WTC11 (cell line): Measurements from ENCODE around the gene ESRRA. TPM values are rescaled to one million over a fixed set of nuclear protein-coding genes. Genes with fewer than 3 reads are reported as not detected.

Experiments
- ATAC-seq: fragments of 200-7000 bp; cut with Tn5 transposase; 2 replicates; pipeline ENCODE4 v1.10.0; 2021; ENCODE audit warnings: mild to moderate bottlenecking, moderate library complexity
- CTCF ChIA-PET: fragments of 300-600 bp; sonication (Branson Sonifier 250); formaldehyde crosslinking; loops from one replicate; lab custom pipeline; 2021; ENCODE audit warnings: antibody characterized with exemption; lab: Charles Lee
- POLR2A ChIA-PET: fragments of 350-600 bp; sonication (Branson Sonifier 250); formaldehyde crosslinking; loops from one replicate; lab custom pipeline; 2021; ENCODE audit warnings: antibody characterized with exemption; lab: Charles Lee
- DNase-seq: peaks from one replicate; pipeline ENCODE4 v3.0.0; 2021; ENCODE audit warnings: low spot score
- H3K27ac Mint-ChIP-seq: 2 replicates; pipeline ENCODE4 v1.8.0; 2021; ENCODE audit warnings: mixed read lengths
- H3K27me3 Mint-ChIP-seq: 2 replicates; pipeline ENCODE4 v1.8.0; 2021; ENCODE audit warnings: low read depth, mild to moderate bottlenecking, moderate library complexity, mixed read lengths
- H3K36me3 Mint-ChIP-seq: 2 replicates; pipeline ENCODE4 v1.8.0; 2021; ENCODE audit warnings: mixed read lengths
- H3K4me1 Mint-ChIP-seq: 2 replicates; pipeline ENCODE4 v1.8.0; 2022; ENCODE audit warnings: mixed read lengths
- H3K4me3 Mint-ChIP-seq: 2 replicates; pipeline ENCODE4 v1.8.0; 2021; ENCODE audit warnings: mild to moderate bottlenecking, moderate library complexity, mixed read lengths
- H3K9me3 Mint-ChIP-seq: 2 replicates; pipeline ENCODE4 v1.8.0; 2021; ENCODE audit warnings: mixed read lengths
- CREB1 ChIP-seq: sonication (generic); formaldehyde crosslinking; IDR thresholded peaks from 2 replicates; pipeline ENCODE4 v1.8.0; 2023; ENCODE audit warnings: mild to moderate bottlenecking, missing genetic modification reagents
- E2F4 ChIP-seq: sonication (generic); formaldehyde crosslinking; IDR thresholded peaks from 2 replicates; pipeline ENCODE4 v1.8.1; 2022; ENCODE audit warnings: low read depth, mild to moderate bottlenecking, moderate library complexity, missing genetic modification reagents, borderline replicate concordance
- FOXP4 ChIP-seq: sonication (generic); formaldehyde crosslinking; IDR thresholded peaks from 2 replicates; pipeline ENCODE4 v1.8.0; 2022; ENCODE audit warnings: mild to moderate bottlenecking, missing genetic modification reagents
- IRF2 ChIP-seq: sonication (generic); formaldehyde crosslinking; IDR thresholded peaks from 2 replicates; pipeline ENCODE4 v1.8.0; 2022; ENCODE audit warnings: low read depth, missing genetic modification reagents, borderline replicate concordance
- MXD4 ChIP-seq: fragments of 250-450 bp; sonication (Bioruptor Pico); IDR thresholded peaks from 2 replicates; pipeline ENCODE4 v1.8.0; 2021; ENCODE audit warnings: mild to moderate bottlenecking, moderate library complexity, borderline replicate concordance
- NFE2L1 ChIP-seq: sonication (generic); formaldehyde crosslinking; IDR thresholded peaks from 2 replicates; pipeline ENCODE4 v1.8.1; 2023; ENCODE audit warnings: missing genetic modification reagents
- SP1 ChIP-seq: sonication (generic); formaldehyde crosslinking; conservative IDR thresholded peaks from 2 replicates; pipeline ENCODE4 v1.8.1; 2022; ENCODE audit warnings: missing genetic modification reagents
- total RNA-seq: library from RNA; stranded (reverse); gene quantifications from 3 replicates; pipeline ENCODE4 v1.2.3, GENCODE V29; 2021
- TF ChIP-seq, protein P1 (sequence below): sonication (generic); formaldehyde crosslinking; IDR thresholded peaks from 2 replicates; pipeline ENCODE4 v1.8.1; 2023; ENCODE audit warnings: mild to moderate bottlenecking, moderate library complexity, missing genetic modification reagents
- TF ChIP-seq, protein P2 (sequence below): sonication (generic); formaldehyde crosslinking; IDR thresholded peaks from 2 replicates; pipeline ENCODE4 v1.8.1; 2023; ENCODE audit warnings: mild to moderate bottlenecking, missing genetic modification reagents, moderate library complexity
- TF ChIP-seq, protein P3 (sequence below): fragments of 250-450 bp; sonication (Bioruptor Pico); IDR thresholded peaks from 2 replicates; pipeline ENCODE4 v2.1.2; 2022; ENCODE audit warnings: mild to moderate bottlenecking, moderate library complexity
- TF ChIP-seq, protein P4 (sequence below): fragments of 250-450 bp; sonication (Bioruptor Pico); IDR thresholded peaks from 2 replicates; pipeline ENCODE4 v1.9.0; 2021; ENCODE audit warnings: mild to moderate bottlenecking, borderline replicate concordance

The ESRRA gene
- total RNA-seq, 1 experiment from 2014 or later, result 81.9 TPM

DNA sequence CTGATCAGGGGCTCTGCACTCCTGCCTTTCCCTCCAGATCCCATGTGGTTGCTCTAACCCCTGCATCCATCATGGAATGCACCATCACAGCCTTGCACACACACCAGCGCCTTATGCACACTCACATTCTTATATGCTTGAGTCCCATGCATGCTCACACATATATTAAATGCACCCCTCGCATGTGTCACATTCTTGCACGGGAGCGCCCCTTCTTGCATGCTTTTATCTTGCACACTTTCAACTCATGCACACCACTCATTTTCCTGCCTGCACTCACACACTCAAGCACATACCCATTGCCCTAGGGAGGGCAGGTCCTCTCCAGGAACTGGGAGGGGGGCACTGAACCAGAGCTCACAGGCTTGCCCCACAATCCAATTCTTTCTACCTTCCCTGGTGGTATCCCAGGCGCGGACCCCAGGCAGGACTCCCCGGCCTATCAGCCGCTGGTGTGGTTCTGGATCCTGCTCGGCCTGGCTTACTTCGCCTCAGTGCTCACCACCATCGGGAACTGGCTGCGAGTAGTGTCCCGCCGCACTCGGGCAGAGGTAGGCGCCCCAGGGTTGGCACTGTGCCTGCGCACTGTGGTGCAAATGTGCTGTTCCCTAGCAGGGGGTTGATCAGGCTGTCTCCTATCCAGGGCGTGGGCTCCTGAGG, 7.5 kb upstream of the ESRRA start:
- Mint-ChIP-seq H3K4me1 (peaks cover 12% of the 10 kb centered on the region), H3K27ac (no peak overlapping the region), H3K27me3 (peaks cover 92% of the 10 kb centered on the region), H3K9me3 (no peaks in the 10 kb centered on the region), H3K36me3 (no peaks in the 10 kb centered on the region), H3K4me3 (peak overlapping the region; percentile 5; the same call in 1 of the 2 replicates)
- CTCF ChIA-PET, result interaction anchor here (1.1 to 1.9 kb wide), 2 partner anchors 26 to 94 kb away, joined by 3 to 5 read pairs; no protein-coding TSS in a partner anchor
- TF ChIP-seq IRF2 (CRISPR knock-in tag) (no peak), SP1 (CRISPR knock-in tag) (no peak)
- POLR2A ChIA-PET, result no interaction called here
- DNase-seq, result no peak
- no peak for ATAC-seq

DNA sequence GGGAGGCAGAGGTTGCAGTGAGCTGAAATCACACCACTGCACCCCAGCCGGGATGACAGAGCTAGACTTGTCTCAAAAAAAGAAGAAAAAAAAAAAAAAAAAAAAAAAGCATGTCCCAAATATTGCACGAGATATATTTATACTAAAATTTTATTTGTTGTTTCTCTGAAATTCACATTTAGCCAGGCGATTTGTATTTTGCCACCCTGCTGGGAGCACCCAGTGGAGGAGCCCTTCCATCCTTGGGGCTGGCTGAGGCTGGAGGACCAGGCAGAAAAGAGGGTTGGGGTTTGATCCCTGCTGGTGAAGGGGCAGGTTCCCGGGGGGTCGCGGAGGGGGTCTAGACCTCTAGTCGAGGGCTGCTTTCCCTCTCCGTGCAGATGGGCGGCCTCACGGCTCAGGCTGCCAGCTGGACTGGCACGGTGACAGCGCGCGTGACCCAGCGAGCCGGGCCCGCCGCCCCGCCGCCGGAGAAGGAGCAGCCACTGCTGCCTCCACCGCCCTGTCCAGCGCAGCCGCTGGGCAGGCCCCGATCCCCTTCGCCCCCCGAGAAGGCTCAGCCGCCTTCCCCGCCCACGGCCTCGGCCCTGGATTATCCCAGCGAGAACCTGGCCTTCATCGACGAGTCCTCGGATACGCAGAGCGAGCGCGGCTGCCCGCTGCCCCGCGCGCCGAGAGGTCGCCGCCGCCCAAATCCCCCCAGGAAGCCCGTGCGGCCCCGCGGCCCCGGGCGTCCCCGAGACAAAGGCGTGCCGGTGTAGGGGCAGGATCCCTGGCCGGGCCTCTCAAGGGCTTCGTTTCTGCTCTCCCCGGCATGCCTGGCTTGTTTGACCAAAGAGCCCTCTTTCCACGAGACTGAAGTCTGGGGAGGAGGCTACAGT, 6.1 kb upstream of the ESRRA start:
- peak overlapping the region; percentile 82 for H3K4me3 Mint-ChIP-seq
- ATAC-seq, result no peak
- CTCF ChIA-PET, result interaction anchor here (0.6 to 1.3 kb wide), 4 partner anchors 28 to 379 kb away, joined by 3 to 7 read pairs (median 5); no protein-coding TSS in a partner anchor
- peak; percentile 33 for DNase-seq
- TF ChIP-seq, protein P1, sequence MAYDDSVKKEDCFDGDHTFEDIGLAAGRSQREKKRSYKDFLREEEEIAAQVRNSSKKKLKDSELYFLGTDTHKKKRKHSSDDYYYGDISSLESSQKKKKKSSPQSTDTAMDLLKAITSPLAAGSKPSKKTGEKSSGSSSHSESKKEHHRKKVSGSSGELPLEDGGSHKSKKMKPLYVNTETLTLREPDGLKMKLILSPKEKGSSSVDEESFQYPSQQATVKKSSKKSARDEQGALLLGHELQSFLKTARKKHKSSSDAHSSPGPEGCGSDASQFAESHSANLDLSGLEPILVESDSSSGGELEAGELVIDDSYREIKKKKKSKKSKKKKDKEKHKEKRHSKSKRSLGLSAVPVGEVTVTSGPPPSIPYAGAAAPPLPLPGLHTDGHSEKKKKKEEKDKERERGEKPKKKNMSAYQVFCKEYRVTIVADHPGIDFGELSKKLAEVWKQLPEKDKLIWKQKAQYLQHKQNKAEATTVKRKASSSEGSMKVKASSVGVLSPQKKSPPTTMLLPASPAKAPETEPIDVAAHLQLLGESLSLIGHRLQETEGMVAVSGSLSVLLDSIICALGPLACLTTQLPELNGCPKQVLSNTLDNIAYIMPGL (CRISPR knock-in tag), result 0 out of 2 replicates have a peak, but pooled peaks have one; percentile 23
- TF ChIP-seq, protein P2, sequence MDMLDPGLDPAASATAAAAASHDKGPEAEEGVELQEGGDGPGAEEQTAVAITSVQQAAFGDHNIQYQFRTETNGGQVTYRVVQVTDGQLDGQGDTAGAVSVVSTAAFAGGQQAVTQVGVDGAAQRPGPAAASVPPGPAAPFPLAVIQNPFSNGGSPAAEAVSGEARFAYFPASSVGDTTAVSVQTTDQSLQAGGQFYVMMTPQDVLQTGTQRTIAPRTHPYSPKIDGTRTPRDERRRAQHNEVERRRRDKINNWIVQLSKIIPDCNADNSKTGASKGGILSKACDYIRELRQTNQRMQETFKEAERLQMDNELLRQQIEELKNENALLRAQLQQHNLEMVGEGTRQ (CRISPR knock-in tag), result no peak
- TF ChIP-seq E2F4, result 0 out of 2 replicates have a peak, but pooled peaks have one; percentile 23
- no peak for TF ChIP-seq CREB1
- TF ChIP-seq, protein P3, sequence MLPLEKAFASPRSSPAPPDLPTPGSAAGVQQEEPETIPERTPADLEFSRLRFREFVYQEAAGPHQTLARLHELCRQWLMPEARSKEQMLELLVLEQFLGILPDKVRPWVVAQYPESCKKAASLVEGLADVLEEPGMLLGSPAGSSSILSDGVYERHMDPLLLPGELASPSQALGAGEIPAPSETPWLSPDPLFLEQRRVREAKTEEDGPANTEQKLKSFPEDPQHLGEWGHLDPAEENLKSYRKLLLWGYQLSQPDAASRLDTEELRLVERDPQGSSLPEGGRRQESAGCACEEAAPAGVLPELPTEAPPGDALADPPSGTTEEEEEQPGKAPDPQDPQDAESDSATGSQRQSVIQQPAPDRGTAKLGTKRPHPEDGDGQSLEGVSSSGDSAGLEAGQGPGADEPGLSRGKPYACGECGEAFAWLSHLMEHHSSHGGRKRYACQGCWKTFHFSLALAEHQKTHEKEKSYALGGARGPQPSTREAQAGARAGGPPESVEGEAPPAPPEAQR (CRISPR knock-in tag), result no peak
- TF ChIP-seq, all 79 proteins: peak for 2
- Mint-ChIP-seq H3K9me3 (no peaks in the 10 kb centered on the region), H3K4me1 (peaks cover 17% of the 10 kb centered on the region), H3K36me3 (no peaks in the 10 kb centered on the region), H3K27me3 (peaks cover 78% of the 10 kb centered on the region), H3K27ac (no peak overlapping the region)
- POLR2A ChIA-PET, result no interaction called here

DNA sequence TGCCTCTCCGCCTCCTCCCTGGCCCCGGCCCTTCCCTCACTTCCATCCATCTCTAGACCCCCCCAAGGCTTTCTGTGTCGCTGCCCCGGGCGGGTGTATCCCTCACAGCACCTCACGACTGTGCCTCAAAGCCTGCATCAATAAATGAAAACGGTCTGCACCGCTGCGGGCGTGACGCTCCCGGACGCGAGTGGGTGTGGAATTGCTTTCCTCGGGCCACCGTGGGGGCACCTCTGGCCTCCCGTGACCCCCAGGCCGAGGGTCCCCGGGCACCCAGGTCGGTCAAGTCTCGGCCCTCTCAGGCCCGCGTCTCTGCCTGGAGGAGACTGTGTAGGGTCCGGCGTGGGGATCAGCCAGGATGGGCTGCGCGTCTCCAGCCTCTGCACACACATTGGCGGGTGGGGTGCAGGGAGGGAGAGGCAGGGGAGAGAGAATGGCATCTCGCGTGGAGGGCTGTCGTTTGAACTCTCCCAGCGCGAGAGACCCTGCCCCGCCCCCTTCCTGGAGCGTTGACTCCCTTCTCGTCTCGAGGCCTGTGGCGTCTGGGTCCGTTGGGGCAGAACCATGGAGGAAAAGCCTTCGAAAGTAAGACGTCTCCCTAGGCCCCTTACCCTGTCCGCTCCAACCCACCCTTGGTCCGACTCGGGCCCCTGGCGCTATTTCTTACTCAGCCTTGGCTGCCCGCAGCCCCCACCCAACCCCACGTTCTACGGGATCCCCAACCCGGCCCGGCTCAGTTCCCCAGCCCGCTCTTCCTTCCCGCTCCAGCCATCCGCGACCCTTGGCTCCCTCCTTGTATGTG, 5.3 kb upstream of the ESRRA start, which contains the start of gene CATSPERZ:
CATSPERZ (plus strand) TSS at position 512 of the 802 bp plus-strand sequence; CDS start at position 565, 53 bp downstream.
- Mint-ChIP-seq H3K27ac (no peak within 1 kb of the TSS), H3K27me3 (peaks cover 70% of the 10 kb centered on the region), H3K36me3 (no peaks in the 10 kb centered on the region), H3K9me3 (no peaks in the 10 kb centered on the region), H3K4me3 (peak within 1 kb of the TSS; percentile 82), H3K4me1 (peaks cover 19% of the 10 kb centered on the region)
- DNase-seq (peak; percentile 36), ATAC-seq (peak; percentile 4)
- POLR2A ChIA-PET, result interaction anchor here (1.1 to 1.6 kb wide), 5 partner anchors 7 to 73 kb away, joined by 3 to 11 read pairs (median 3); partner anchors contain the start of genes NUDT22 and PRDX5
- CTCF ChIA-PET, result interaction anchor here (0.6 to 5.6 kb wide), 37 partner anchors 10 to 1395 kb away, joined by 3 to 151 read pairs (median 7); partner anchors contain the start of genes BAD, CCDC88B, DNAJC4 and FERMT3
- TF ChIP-seq, protein P1 (CRISPR knock-in tag), result 0 out of 2 replicates have a peak, but pooled peaks have one; percentile 6
- TF ChIP-seq, protein P4, sequence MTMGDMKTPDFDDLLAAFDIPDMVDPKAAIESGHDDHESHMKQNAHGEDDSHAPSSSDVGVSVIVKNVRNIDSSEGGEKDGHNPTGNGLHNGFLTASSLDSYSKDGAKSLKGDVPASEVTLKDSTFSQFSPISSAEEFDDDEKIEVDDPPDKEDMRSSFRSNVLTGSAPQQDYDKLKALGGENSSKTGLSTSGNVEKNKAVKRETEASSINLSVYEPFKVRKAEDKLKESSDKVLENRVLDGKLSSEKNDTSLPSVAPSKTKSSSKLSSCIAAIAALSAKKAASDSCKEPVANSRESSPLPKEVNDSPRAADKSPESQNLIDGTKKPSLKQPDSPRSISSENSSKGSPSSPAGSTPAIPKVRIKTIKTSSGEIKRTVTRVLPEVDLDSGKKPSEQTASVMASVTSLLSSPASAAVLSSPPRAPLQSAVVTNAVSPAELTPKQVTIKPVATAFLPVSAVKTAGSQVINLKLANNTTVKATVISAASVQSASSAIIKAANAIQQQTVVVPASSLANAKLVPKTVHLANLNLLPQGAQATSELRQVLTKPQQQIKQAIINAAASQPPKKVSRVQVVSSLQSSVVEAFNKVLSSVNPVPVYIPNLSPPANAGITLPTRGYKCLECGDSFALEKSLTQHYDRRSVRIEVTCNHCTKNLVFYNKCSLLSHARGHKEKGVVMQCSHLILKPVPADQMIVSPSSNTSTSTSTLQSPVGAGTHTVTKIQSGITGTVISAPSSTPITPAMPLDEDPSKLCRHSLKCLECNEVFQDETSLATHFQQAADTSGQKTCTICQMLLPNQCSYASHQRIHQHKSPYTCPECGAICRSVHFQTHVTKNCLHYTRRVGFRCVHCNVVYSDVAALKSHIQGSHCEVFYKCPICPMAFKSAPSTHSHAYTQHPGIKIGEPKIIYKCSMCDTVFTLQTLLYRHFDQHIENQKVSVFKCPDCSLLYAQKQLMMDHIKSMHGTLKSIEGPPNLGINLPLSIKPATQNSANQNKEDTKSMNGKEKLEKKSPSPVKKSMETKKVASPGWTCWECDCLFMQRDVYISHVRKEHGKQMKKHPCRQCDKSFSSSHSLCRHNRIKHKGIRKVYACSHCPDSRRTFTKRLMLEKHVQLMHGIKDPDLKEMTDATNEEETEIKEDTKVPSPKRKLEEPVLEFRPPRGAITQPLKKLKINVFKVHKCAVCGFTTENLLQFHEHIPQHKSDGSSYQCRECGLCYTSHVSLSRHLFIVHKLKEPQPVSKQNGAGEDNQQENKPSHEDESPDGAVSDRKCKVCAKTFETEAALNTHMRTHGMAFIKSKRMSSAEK (CRISPR knock-in tag), result no peak
- TF ChIP-seq NFE2L1 (CRISPR knock-in tag) (0 out of 2 replicates have a peak, but pooled peaks have one; percentile 36), MXD4 (CRISPR knock-in tag) (no peak), FOXP4 (CRISPR knock-in tag) (no peak)
